Measurements from ENCODE around the gene AMOT. TPM values are rescaled to one million over a fixed set of nuclear protein-coding genes. Genes with fewer than 3 reads are reported as not detected.

AMOT gene
- total and polyA plus RNA-seq, 2 experiments from 2014 or later, result 2.1 to 5.4 TPM

GRCh38 chrX:112818114-112819007 lies 22.3 kb downstream of the AMOT start:
- Histone ChIP-seq H3K36me3 (ENCODE audit: insufficient read depth) (no peaks in the 10 kb centered on the region), H2AFZ (no peak overlapping the region), H3K4me3 (no peak overlapping the region), H4K20me1 (replicated peaks; ENCODE audit: insufficient read depth) (no peaks in the 10 kb centered on the region), H3K27ac (ENCODE audit: low read depth) (no peak overlapping the region), H3K79me2 (replicated peaks; ENCODE audit: insufficient read depth) (no peaks in the 10 kb centered on the region), H3K4me2 (no peak overlapping the region), H3K27me3 (ENCODE audit: insufficient read depth) (no peaks in the 10 kb centered on the region), H3K4me1 (ENCODE audit: insufficient read depth) (no peaks in the 10 kb centered on the region), H3F3A (replicated peaks; ENCODE audit: low read depth) (no peaks in the 10 kb centered on the region), H3K9me2 (ENCODE audit: insufficient read depth) (no peaks in the 10 kb centered on the region)
- Mint-ChIP-seq H3K4me1 (peaks cover 13% of the 10 kb centered on the region; the same call in 2 of the 3 replicates), H3K27ac (no peak overlapping the region), H3K27me3 (ENCODE audit: insufficient read depth, low read depth, poor library complexity) (peaks cover 1% of the 10 kb centered on the region), H3K4me3 (no peak overlapping the region), H3K9me3 (no peaks in the 10 kb centered on the region), H3K36me3 (ENCODE audit: low read depth) (no peaks in the 10 kb centered on the region)
- ATAC-seq (peak; percentile 66), DNase-seq (ENCODE audit: low spot score) (peak; percentile 14)
- TF ChIP-seq ZNF114 (CRISPR knock-in tag; IDR thresholded peaks at IDR 0.05), result no peak
- TF ChIP-seq ZNF331 (CRISPR knock-in tag; IDR thresholded peaks at IDR 0.05; ENCODE audit: low read depth), result no peak
- no peak for TF ChIP-seq CTCF (conservative IDR thresholded peaks at IDR 0.05; ENCODE audit: low read depth in 2 of 2)
- no peak for TF ChIP-seq EZH2phosphoT487 (IDR thresholded peaks at IDR 0.05; ENCODE audit: unreplicated experiment)
- TF ChIP-seq REST (IDR thresholded peaks at IDR 0.05; ENCODE audit: unreplicated experiment), result no peak
- TF ChIP-seq CREB1 (CRISPR knock-in tag; IDR thresholded peaks at IDR 0.05; ENCODE audit: low read depth), result no peak
- TF ChIP-seq JUNB (IDR thresholded peaks at IDR 0.05; ENCODE audit: unreplicated experiment), result no peak
- no peak for TF ChIP-seq NANOG (IDR thresholded peaks at IDR 0.05; ENCODE audit: borderline replicate concordance)
- no peak for TF ChIP-seq STAT1 (IDR thresholded peaks at IDR 0.05; ENCODE audit: unreplicated experiment)
- no peak for TF ChIP-seq ETS1 (IDR thresholded peaks at IDR 0.05)

All from GM23338 (cell line).